ENCODE measurements around the gene MRPL14.

The MRPL14 gene

GRCh38 chr6:44078219-44078826 is 48.9 kb downstream of the MRPL14 start:
- no peak for DNase-seq

GRCh38 chr6:44077214-44077946 is 49.9 kb downstream of the MRPL14 start:
- DNase-seq: no peak

GRCh38 chr6:44076356-44077213 is 50.7 kb downstream of the MRPL14 start:
- peak; percentile 82 for DNase-seq

GRCh38 chr6:44075647-44076355 is 51.5 kb downstream of the MRPL14 start:
- DNase-seq: no peak

GRCh38 chr6:44074813-44075646 is 52.2 kb downstream of the MRPL14 start:
- DNase-seq: no peak

- DNase-seq: peak; percentile 92
Measured at GRCh38 chr6:44074439-44074812, 52.8 kb downstream of the MRPL14 start.

- peak; percentile 85 for DNase-seq
Measured at GRCh38 chr6:44073612-44074438, 53.4 kb downstream of the MRPL14 start.

- peak; percentile 91 for DNase-seq
Measured at GRCh38 chr6:44072959-44073611, 54.2 kb downstream of the MRPL14 start.

- DNase-seq: no peak
Measured at GRCh38 chr6:44072452-44072958, 54.7 kb downstream of the MRPL14 start.

- no peak for DNase-seq
Measured at GRCh38 chr6:44071670-44072451, 55.4 kb downstream of the MRPL14 start.

GRCh38 chr6:44068607-44069296 is 58.5 kb downstream of the MRPL14 start:
- no peak for DNase-seq

GRCh38 chr6:44067173-44068139 is 59.8 kb downstream of the MRPL14 start:
- no peak for DNase-seq

GRCh38 chr6:44066394-44067172 is 60.7 kb downstream of the MRPL14 start:
- DNase-seq: no peak

- no peak for DNase-seq
Measured at GRCh38 chr6:44065443-44066140, 61.7 kb downstream of the MRPL14 start.

GRCh38 chr6:44064948-44065272 is 62.3 kb downstream of the MRPL14 start:
- no peak for DNase-seq

Data from retina (tissue), 1 donor.